Lower leg skin (tissue), 4 donors: Measurements from ENCODE around the gene RALGAPA1. TPM values are rescaled to one million over a fixed set of nuclear protein-coding genes. Genes with fewer than 3 reads are reported as not detected.

Source experiments
- DNase-seq, 2 donors: peaks; one replicate each; pipeline ENCODE4 v3.0.0-alpha.2; 2019; ENCODE audit warnings: low spot score in 2 of 2
- H3K4me3 ChIP-seq: fragments of 200-600 bp; sonication (generic); 2 replicates; pipeline ENCODE4 v1.5.1; 2017; ENCODE audit warnings: mild to moderate bottlenecking, low read depth; ENCODE audit not compliant: poor library complexity, severe bottlenecking
- CTCF ChIP-seq, 3 donors: fragments of 450-650 bp; IDR thresholded peaks; one replicate each; pipeline ENCODE4 v1.5.1; 2016; ENCODE audit warnings: antibody characterized with exemption in 3 of 3, mild to moderate bottlenecking in 3 of 3, moderate library complexity in 2 of 3
- POLR2A ChIP-seq, 2 donors: fragments of 450-650 bp; IDR thresholded peaks; one replicate each; pipeline ENCODE4 v1.6.1; 2016 to 2017; ENCODE audit warnings: antibody characterized with exemption in 2 of 2, mild to moderate bottlenecking in 1 of 2, moderate library complexity in 1 of 2
- WGBS, 2 donors: methylation state at CpG; one replicate each; pipeline ENCODE4 v1.1.5; 2018; 5-methylcytosine and 5-hydroxymethylcytosine counted together
- intact Hi-C: fragments of 100-400 bp; cut with DNase I; formaldehyde crosslinking; loops from one replicate; pipeline ENCODE4 v1.15.0; 2023; ENCODE audit warnings: low total_unique reads
- total RNA-seq, 4 donors: library from RNA; depleted of rRNA; stranded (reverse); fragments of >200 nt; gene quantifications; one replicate each; pipeline ENCODE4 v1.1.0, GENCODE V29; 2016

The RALGAPA1 gene
- total RNA-seq, 4 donors from 2014 or later = 48.4 to 56.9 (median 50.2) TPM

DNA sequence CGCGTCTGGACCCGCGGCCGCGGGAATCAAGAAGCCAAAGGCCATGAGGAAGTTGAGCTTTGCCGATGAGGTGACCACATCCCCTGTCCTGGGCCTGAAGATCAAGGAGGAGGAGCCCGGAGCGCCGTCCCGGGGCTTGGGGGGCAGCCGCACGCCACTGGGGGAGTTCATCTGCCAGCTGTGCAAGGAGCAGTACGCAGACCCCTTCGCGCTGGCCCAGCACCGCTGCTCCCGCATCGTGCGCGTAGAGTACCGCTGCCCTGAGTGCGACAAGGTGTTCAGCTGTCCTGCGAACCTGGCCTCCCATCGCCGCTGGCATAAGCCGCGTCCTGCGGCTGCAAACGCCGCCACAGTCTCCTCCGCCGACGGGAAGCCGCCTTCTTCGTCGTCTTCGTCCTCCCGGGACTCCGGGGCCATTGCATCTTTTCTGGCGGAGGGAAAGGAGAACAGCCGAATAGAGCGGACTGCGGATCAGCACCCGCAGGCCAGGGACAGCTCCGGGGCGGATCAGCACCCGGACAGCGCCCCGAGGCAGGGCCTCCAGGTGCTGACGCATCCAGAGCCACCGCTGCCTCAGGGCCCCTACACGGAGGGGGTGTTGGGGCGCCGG is 274.1 kb downstream of the RALGAPA1 start:
- TF ChIP-seq CTCF (IDR thresholded peaks at IDR 0.05) = no peak
- TF ChIP-seq POLR2A (IDR thresholded peaks at IDR 0.05) = no peak
- 1% methylated on average over 44 to 52 of the region's 55 CpGs for WGBS, 2 donors
- intact Hi-C loops = loop anchor here (5.0 kb wide), 1 partner anchor 638 kb away; no protein-coding TSS in a partner anchor
- no peak overlapping the region for H3K4me3 ChIP-seq
- DNase-seq = peak; percentile 17 to 86

GRCh38 chr14:35534208-35534872 is 274.8 kb downstream of the RALGAPA1 start:
- 1 to 3% methylated on average over 51 to 55 of the region's 77 CpGs for WGBS, 2 donors
- intact Hi-C loops = no loop called here

GRCh38 chr14:35533357-35534207 is 275.5 kb downstream of the RALGAPA1 start, which contains the start of gene INSM2:
Gene INSM2, plus strand, starts transcription at chr14:35534164. Its CDS starts 89 bp downstream, at chr14:35534253.
- whole genome bisulfite sequencing, 2 donors = 0 to 2% methylated on average over 27 to 81 of the region's 100 CpGs
- peak within 1 kb of the TSS; percentile 40 for H3K4me3 ChIP-seq
- intact Hi-C loops = no loop called here
- TF ChIP-seq CTCF (IDR thresholded peaks at IDR 0.05) = no peak
- no peak for TF ChIP-seq POLR2A (IDR thresholded peaks at IDR 0.05)
- peak in 1 of 2 donors; percentile 22 for DNase-seq

More at GRCh38 chr14:35534208-35534872, 274.8 kb downstream of the RALGAPA1 start:
- DNase-seq = peak in 1 of 2 donors; percentile 84
- TF ChIP-seq POLR2A (IDR thresholded peaks at IDR 0.05) (no peak), CTCF (IDR thresholded peaks at IDR 0.05) (no peak)
- H3K4me3 ChIP-seq = peak overlapping the region; percentile 40

DNA sequence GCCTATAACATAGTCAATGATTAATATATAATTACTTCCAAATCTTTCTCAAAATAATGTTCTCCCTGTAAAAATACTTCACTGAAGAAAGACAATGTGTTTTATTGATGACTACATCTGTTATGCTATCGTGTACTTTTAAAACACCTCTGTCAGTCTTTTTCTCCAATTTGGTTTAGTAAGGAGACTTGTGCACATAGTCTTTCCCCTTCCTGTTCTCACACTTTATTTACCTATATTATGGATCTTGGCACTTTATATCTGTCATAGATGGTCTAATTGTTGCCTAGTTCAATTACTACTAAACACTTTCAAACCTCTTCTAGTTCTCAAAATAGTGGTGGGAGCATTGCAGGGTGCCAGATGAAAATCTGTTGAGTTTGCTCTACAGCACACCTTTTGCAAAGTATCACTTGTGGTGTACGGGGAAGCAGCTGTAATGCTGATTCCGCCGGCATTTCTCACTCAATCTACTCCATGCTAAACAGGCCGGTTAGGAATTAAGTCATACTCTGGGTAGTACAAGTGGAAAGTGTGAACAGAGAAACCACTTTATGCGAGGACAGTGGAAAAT is 276.2 kb downstream of the RALGAPA1 start:
- DNase-seq = no peak
- 11 to 12% methylated on average over 6 of the region's 6 CpGs for WGBS, 2 donors
- TF ChIP-seq POLR2A (IDR thresholded peaks at IDR 0.05) (no peak), CTCF (IDR thresholded peaks at IDR 0.05) (no peak)
- intact Hi-C loops = no loop called here
- no peak overlapping the region for H3K4me3 ChIP-seq

- no peak overlapping the region for H3K4me3 ChIP-seq
- intact Hi-C loops = no loop called here
- WGBS, 2 donors = 77 to 92% methylated on average over 1 of the region's 1 CpG
- no peak for DNase-seq
- TF ChIP-seq CTCF (IDR thresholded peaks at IDR 0.05) (no peak), POLR2A (IDR thresholded peaks at IDR 0.05) (no peak)
These were observed 276.9 kb downstream of the RALGAPA1 start for GRCh38 chr14:35531960-35532747.
